Tibial nerve (tissue), 4 donors: ENCODE data around the gene NOS3.

Source experiments
- CTCF ChIP-seq, 5 experiments: fragments of 200-600 bp in 3 of 5; fragments of 450-650 bp in 2 of 5; sonication (generic) in 3 of 5; IDR thresholded peaks; one replicate each; pipeline ENCODE4 v1.5.1; 2016 to 2019; ENCODE audit warnings: antibody characterized with exemption in 5 of 5, mild to moderate bottlenecking in 3 of 5, moderate library complexity in 2 of 5
- EP300 ChIP-seq, 2 donors: sonication (generic); formaldehyde crosslinking; IDR thresholded peaks; one replicate each; pipeline ENCODE4 v1.6.1; 2017; ENCODE audit warnings: antibody characterized with exemption in 2 of 2, mild to moderate bottlenecking in 1 of 2
- POLR2A ChIP-seq, 2 donors: fragments of 450-650 bp; IDR thresholded peaks; one replicate each; pipeline ENCODE4 v1.6.1; 2017; ENCODE audit warnings: antibody characterized with exemption in 2 of 2, mild to moderate bottlenecking in 2 of 2, moderate library complexity in 2 of 2

GRCh38 chr7:150976529-150977381, 14.1 kb upstream of the NOS3 start:
- TF ChIP-seq POLR2A (IDR thresholded peaks at IDR 0.05) = no peak
- no peak for TF ChIP-seq CTCF (IDR thresholded peaks at IDR 0.05)
- no peak for TF ChIP-seq EP300 (IDR thresholded peaks at IDR 0.05)
